Measurements from ENCODE around the gene ALDH1A2.
"Not testable (repeated sequence)": the region's sequence is repeated elsewhere in the genome, so short reads cannot be mapped to it uniquely, and the experiment has no call there.

Gene ALDH1A2

DNA sequence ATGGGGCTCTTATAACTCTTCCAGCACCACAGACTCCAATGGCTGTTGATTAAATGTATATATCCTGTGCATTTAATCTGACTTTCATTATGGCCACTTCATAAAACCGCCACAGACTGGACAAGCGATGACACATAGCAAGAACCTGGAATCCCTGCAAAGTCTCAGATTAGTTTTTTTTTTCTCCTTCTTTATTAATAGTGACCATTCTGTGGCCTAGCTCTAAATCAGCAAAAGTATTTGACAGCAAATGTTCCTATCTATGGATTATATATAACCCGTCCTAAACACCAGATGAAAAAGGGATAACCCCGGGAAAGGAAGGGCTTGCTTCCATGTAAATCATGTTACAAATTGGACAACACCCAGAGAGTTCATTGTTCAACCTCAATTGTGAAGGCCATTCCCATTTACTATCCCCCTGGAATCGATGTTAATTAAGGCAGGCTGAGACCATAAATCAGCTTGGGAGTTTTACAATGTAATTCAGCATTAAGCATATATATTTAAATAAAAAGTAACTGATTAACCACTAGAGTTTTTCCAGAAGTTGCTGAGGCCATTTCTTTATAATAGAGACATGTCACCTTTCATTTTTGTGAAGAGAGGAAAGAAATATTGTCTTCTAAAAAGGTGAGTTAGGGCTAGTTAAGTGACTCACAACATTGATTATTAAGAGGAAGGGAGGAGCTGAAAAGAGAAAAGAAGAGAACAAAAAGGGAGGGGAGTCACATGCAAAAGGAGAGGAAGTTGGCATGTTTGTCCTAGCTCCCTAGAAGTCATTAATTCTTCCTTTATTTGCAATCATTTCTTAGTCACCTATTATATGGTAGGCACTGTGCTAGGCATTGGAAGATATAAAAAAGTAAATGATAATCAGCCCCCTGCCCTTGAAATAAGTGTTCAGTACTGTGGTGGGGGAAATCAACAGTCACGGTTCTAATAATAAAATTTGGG, 26.2 kb downstream of the ALDH1A2 start:
- DNase-seq: no peak

DNA sequence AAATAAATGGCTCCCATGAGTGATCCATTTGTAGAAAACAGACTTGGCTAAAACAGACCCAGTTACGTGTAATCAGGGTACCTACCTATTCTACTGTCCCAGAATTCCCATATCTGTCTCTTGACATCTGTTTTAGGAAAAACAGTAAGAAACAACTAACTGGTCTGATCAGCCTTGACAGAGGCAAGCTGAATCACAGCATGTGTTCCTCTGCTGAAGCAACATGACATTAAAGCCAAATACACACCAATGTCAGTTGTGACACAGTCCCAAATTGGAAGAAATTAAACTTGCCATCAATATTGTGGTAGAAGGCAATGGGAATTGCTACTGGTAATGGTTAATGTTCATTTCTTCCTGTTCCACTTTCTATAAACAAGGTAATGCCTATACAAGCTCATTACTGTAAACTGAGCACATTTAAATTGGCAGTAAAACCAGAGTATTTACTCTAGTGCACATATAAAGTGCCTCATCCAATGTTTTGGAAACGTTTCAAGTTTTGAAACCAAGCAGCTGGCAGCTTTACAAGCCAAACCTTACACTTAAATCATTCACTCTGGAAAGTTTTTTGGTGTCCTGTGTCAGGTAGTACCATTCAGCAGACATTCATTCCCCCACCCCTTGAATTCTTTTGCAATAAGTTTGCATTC, 27.0 kb downstream of the ALDH1A2 start:
- DNase-seq: peak; percentile 80

- no peak for DNase-seq
Measured at GRCh38 chr15:58037723-58038301, 27.7 kb downstream of the ALDH1A2 start.

DNA sequence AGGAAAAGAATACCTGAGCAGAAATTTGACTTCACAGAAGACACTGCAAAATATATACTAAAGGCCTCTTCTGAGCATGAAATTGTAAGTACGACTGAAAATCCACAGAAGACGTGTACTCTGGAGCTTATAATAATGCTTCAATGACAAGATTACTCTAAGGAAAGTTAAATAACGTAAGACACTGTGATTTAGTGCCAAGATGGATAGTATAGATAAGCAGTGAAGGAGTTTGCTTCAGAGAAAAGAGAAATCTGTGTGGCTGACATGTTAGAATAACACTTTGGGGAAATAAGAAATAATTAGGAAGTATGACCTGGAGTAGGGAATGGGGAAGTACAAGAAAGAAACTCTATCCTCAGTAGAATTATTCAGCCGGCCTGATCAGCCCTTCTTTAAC, 28.9 kb downstream of the ALDH1A2 start:
- no peak for DNase-seq

DNA sequence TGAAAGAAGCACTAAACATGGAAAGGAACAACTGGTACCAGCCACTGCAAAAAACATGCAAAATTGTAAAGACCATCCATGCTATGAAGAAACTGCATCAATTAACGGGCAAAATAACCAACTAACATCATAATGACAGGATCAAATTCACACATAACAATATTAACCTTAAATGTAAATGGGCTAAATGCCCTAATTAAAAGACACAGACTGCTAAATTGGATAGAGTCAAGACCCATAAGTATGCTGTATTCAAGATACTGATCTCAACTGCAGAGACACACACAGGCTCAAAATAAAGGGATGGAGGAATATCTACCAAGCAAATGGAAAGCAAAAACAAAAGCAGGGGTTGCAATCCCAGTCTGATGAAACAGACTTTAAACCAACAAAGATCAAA, 37.1 kb downstream of the ALDH1A2 start:
- not testable (repeated sequence) for DNase-seq

GRCh38 chr15:58026552-58026951, 39.0 kb downstream of the ALDH1A2 start:
- DNase-seq: no peak

GRCh38 chr15:58026051-58026450, 39.5 kb downstream of the ALDH1A2 start:
- no peak for DNase-seq

DNA sequence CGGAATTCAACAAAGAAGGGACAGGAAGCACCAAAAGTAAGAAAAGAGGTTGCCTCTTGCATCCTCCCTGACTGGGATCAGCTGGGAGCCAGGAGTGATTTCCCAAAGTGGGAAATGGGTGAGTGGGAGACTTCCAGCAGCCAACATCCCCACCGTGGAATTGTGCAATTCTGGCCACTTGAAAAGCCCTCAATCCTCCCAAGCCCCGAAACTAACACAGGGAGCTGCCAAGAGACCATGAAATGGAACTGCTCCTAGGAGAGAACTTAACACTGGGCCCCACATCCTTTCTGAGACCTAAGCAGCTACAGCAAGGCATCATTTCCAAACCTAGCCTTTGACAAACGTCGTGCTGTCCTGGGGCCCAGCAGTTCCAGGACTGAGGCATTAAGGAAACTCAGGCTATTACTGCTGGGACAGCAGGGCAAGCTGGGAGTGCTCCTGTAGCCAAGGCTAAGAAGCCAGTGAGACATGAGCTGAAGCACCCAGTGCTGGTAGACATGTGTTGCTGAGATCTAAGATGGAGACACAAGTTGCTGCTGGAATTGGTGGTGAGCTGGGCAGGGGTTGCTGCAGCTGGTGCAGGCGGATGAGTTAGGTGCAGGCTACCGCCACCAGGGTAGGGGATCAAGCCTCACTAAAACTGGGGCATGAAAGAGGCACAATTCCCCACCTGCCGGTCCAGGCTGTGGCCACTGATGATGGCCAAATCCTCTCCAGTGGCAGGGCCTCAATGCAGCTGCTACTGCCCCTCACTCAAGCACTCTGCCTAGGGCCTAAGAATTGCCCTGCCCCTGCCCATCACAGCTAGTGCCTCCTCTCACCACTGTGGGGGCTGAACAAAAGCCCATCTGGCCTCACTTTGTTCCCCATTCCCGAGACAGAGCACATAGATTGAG, 43.9 kb downstream of the ALDH1A2 start:
- no peak for DNase-seq

- no peak for DNase-seq
Measured at GRCh38 chr15:58019503-58020376, 45.8 kb downstream of the ALDH1A2 start.

DNA sequence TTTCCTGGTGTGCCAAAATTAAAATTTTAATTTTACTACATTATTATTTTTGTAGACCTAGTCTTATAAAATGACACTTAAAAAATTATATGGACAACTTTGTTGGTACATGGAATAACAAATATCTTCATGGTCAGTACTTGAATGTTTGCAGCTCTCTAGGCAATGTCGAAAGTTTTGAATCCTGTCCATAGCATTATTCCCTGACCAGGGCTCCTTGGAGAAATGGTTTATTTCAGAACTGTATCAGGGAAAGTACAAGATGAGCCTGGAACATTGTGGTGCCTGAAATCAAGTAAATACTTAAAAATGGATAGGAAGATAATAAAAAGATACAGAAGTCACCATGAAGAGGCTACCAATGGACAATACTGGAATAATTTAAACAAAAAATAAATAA, 47.6 kb downstream of the ALDH1A2 start:
- no peak for DNase-seq

- DNase-seq: no peak
Measured at GRCh38 chr15:58016581-58017175, 48.8 kb downstream of the ALDH1A2 start.

- no peak for DNase-seq
Measured at GRCh38 chr15:58015565-58015964, 49.9 kb downstream of the ALDH1A2 start.

- DNase-seq: no peak
Measured at GRCh38 chr15:58014470-58014869, 51.0 kb downstream of the ALDH1A2 start.

GRCh38 chr15:58014040-58014439, 51.5 kb downstream of the ALDH1A2 start:
- no peak for DNase-seq

DNA sequence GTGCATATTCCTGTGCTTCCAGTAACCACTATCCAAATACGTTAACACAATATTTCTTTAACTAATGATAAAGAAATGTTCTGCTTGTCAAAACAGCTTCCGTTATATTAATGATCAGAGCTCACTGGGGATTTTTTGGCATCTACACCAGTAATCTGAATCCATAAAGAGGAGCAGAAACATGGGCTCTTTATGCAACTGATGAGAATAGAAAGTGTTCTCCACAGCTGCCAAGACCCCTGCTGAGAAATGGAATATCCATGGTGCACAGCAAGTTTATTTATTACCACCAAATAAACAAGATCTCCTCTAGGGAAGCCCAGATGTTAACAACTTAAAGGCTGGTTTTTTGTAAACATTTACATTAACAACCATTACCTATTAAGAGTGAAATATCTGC, 54.5 kb downstream of the ALDH1A2 start:
- peak; percentile 72 for DNase-seq

- DNase-seq: no peak
Measured at GRCh38 chr15:58003810-58004209, 61.7 kb downstream of the ALDH1A2 start.

DNA sequence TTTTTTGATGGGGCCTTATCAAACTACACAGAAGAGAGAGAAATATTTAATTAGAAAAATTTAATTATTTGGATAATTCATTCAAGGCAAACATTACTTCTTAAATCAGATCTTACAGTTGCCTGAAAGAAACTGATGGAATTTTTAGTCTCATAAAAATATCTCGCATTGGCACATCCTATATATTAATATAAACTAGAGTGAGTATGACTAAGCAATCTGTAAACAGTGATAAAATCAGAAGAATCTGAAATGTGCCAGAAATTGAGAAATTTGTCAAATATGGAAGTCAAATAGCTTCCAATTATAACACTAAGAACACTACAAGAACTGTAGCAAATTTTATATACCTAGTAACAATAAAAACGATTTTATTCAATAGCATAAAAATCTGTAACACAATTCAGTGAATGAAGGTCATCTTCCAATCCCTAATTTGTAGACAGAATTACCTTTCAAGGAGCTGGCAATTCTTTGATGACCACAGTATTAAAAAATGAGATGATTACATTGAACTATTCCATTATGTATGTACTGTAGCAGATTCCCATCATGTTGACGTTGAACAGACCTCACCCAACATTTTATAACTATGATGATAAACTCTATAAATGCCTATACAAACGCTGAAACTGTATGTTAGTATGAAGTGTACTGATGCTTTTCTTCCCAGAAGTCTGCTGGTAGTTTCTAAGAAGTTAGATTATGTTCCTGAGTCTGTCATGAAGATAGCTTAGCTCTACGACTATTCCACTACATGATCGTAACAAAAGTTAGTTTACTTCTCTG, 63.0 kb downstream of the ALDH1A2 start:
- DNase-seq: no peak

- DNase-seq: not testable (repeated sequence)
Measured at GRCh38 chr15:57999699-58000098, 65.8 kb downstream of the ALDH1A2 start.

GRCh38 chr15:57996561-57996960, 69.0 kb downstream of the ALDH1A2 start:
- no peak for DNase-seq

Data from NCI-H345 (cell line).